Ascending aorta (tissue), 2 donors: Measurements from ENCODE around the gene B3GALT5. TPM values are rescaled to one million over a fixed set of nuclear protein-coding genes. Genes with fewer than 3 reads are reported as not detected.

Experiments
- DNase-seq, 2 donors: peaks; one replicate each; pipeline ENCODE4 v3.0.0-alpha.2; 2019; ENCODE audit warnings: low spot score in 2 of 2
- H3K27ac ChIP-seq, 2 donors: fragments of 200-600 bp; sonication (generic); one replicate each; pipeline ENCODE4 v1.5.1; 2016 to 2017; ENCODE audit warnings: mild to moderate bottlenecking in 1 of 2
- H3K27me3 ChIP-seq: fragments of 200-600 bp; sonication (generic); one replicate; pipeline ENCODE4 v1.5.1; 2017
- H3K36me3 ChIP-seq, 2 donors: fragments of 200-600 bp; sonication (generic); one replicate each; pipeline ENCODE4 v1.5.1; 2016
- H3K4me1 ChIP-seq, 2 donors: fragments of 200-600 bp; sonication (generic); one replicate each; pipeline ENCODE4 v1.5.1; 2016 to 2017; ENCODE audit warnings: mild to moderate bottlenecking in 1 of 2
- H3K4me3 ChIP-seq, 2 donors: fragments of 200-600 bp; sonication (generic); one replicate each; pipeline ENCODE4 v1.5.1; 2016 to 2017; ENCODE audit warnings: mild to moderate bottlenecking in 1 of 2
- H3K9me3 ChIP-seq, 2 donors: fragments of 200-600 bp; sonication (generic); one replicate each; pipeline ENCODE4 v1.5.1; 2016
- intact Hi-C: fragments of 100-400 bp; cut with DNase I; formaldehyde crosslinking; loops from one replicate; pipeline ENCODE4 v1.15.1; 2023
- total RNA-seq: library from RNA; depleted of rRNA; stranded (reverse); fragments of >200 nt; gene quantifications from one replicate; pipeline ENCODE4 v1.1.0, GENCODE V29; 2016
- TF ChIP-seq, protein P1 (sequence below), 3 experiments: fragments of 200-600 bp in 2 of 3; fragments of 450-650 bp in 1 of 3; sonication (generic) in 2 of 3; IDR thresholded peaks; one replicate each; pipeline ENCODE4 v1.5.1; 2016 to 2019; ENCODE audit warnings: antibody characterized with exemption in 3 of 3, mild to moderate bottlenecking in 1 of 3, moderate library complexity in 1 of 3

B3GALT5 gene
- total RNA-seq, 1 donor from 2014 or later, result not detected

- Histone ChIP-seq H3K27ac (no peak overlapping the region), H3K4me1 (no peaks in the 10 kb centered on the region), H3K9me3 (no peaks in the 10 kb centered on the region), H3K27me3 (no peaks in the 10 kb centered on the region), H3K4me3 (no peak overlapping the region), H3K36me3 (no peaks in the 10 kb centered on the region)
- TF ChIP-seq, protein P1, sequence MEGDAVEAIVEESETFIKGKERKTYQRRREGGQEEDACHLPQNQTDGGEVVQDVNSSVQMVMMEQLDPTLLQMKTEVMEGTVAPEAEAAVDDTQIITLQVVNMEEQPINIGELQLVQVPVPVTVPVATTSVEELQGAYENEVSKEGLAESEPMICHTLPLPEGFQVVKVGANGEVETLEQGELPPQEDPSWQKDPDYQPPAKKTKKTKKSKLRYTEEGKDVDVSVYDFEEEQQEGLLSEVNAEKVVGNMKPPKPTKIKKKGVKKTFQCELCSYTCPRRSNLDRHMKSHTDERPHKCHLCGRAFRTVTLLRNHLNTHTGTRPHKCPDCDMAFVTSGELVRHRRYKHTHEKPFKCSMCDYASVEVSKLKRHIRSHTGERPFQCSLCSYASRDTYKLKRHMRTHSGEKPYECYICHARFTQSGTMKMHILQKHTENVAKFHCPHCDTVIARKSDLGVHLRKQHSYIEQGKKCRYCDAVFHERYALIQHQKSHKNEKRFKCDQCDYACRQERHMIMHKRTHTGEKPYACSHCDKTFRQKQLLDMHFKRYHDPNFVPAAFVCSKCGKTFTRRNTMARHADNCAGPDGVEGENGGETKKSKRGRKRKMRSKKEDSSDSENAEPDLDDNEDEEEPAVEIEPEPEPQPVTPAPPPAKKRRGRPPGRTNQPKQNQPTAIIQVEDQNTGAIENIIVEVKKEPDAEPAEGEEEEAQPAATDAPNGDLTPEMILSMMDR (IDR thresholded peaks at IDR 0.05), result no peak
- intact Hi-C loops, result no loop called here
- peak in 1 of 2 donors; percentile 39 for DNase-seq
Observed at GRCh38 chr21:39663742-39664492, 51.2 kb downstream of the B3GALT5 start.

DNA sequence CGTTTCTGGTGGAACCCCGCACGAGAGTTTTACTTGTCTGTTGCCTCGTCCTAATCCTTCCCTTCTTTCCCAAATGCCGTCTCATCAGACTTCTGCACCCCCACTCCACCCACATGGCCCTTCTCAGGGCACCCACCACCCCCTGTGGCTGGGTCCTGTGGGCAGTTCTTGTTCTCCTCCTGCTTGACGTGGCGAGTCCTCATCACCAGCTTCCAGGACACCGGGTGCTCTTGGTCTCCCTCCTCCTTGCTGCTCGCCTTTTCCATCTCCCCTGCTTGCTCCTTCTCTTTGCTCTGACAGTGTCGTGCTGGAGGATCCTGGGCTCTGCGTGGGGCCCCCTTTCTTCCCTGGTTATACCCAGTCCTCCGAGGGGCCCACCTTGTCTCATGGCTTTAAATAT lies 51.8 kb downstream of the B3GALT5 start:
- H3K27me3 ChIP-seq, result no peaks in the 10 kb centered on the region
- H3K9me3 ChIP-seq, result no peaks in the 10 kb centered on the region
- H3K4me1 ChIP-seq, result no peaks in the 10 kb centered on the region
- intact Hi-C loops, result no loop called here
- H3K4me3 ChIP-seq, result no peak overlapping the region
- TF ChIP-seq, protein P1 (IDR thresholded peaks at IDR 0.05), result no peak
- no peak overlapping the region for H3K27ac ChIP-seq
- no peak for DNase-seq
- H3K36me3 ChIP-seq, result no peaks in the 10 kb centered on the region

GRCh38 chr21:39666026-39666425 lies 53.3 kb downstream of the B3GALT5 start:
- no peak for DNase-seq
- H3K4me1 ChIP-seq, result no peaks in the 10 kb centered on the region
- no peak overlapping the region for H3K4me3 ChIP-seq
- TF ChIP-seq, protein P1 (IDR thresholded peaks at IDR 0.05), result no peak
- H3K27me3 ChIP-seq, result no peaks in the 10 kb centered on the region
- no peak overlapping the region for H3K27ac ChIP-seq
- no peaks in the 10 kb centered on the region for H3K9me3 ChIP-seq
- H3K36me3 ChIP-seq, result no peaks in the 10 kb centered on the region
- intact Hi-C loops, result no loop called here

DNA sequence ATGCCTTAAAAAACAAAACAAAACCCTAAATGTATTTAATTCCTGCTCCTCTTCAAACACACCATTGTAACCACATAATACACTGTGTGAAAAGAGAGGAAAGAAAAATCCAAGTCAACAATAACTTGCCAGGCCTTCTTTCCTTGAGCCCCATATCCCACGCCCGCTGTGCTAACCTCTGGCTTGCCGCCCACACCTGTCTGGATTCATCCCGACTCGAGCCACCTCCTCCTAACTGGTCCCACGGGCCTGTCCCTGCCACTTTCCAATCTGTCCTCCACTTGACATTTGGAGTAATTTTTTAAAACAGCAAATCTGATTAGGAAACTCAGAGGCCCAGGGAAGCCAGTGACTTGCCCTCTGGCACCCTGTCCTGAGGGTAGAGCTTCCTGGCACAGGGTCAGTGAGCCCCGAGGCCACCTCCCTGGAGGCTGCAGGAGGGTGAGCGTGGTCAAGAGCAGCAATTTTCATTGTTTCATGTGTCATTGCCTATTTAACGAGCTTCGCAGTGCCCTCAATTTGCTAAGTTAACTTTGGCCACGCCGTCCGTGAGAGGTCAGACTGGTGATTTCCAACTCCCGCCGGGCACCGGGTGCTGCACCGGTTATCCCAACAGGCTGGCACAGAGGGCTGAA lies 54.1 kb downstream of the B3GALT5 start:
- H3K36me3 ChIP-seq, result no peaks in the 10 kb centered on the region
- peak in 1 of 2 donors; percentile 45 for DNase-seq
- TF ChIP-seq, protein P1 (IDR thresholded peaks at IDR 0.05), result no peak
- no peak overlapping the region for H3K4me3 ChIP-seq
- H3K4me1 ChIP-seq, result no peaks in the 10 kb centered on the region
- no peaks in the 10 kb centered on the region for H3K9me3 ChIP-seq
- intact Hi-C loops, result no loop called here
- H3K27ac ChIP-seq, result no peak overlapping the region
- no peaks in the 10 kb centered on the region for H3K27me3 ChIP-seq

DNA sequence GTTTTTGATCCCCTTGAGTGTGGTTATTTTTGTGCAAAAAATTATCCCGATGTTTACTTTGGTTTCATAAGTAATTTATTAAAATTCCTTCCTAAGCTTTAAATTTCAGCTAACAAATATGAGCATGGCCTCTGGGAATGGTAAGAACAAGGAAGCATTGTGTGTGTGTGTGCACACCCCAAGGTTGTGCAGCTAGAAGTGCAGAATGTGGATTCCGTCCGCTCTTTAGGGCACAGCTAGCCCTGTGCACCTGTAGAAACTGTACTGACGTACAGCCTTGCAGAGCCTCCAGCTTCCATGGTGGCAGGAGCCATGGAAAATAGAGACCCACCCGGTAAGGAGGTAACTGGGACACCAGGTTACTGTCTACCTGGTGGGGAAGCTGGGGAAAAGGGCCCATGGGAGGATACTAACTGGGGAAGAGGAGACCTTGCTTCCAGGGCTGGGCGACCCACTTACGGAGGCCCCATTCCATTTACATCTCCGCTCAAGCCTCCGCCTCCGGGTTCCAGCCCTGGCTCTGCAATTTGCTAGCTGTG lies 54.7 kb downstream of the B3GALT5 start:
- Histone ChIP-seq H3K9me3 (no peaks in the 10 kb centered on the region), H3K27me3 (no peaks in the 10 kb centered on the region), H3K4me1 (no peaks in the 10 kb centered on the region), H3K4me3 (no peak overlapping the region), H3K27ac (no peak overlapping the region), H3K36me3 (no peaks in the 10 kb centered on the region)
- TF ChIP-seq, protein P1 (IDR thresholded peaks at IDR 0.05), result no peak
- DNase-seq, result peak in 1 of 2 donors; percentile 35
- intact Hi-C loops, result no loop called here
